Limb (tissue), 2 donors: ENCODE data around the gene TSPY1.
"Not testable (repeated sequence)": the region's sequence is repeated elsewhere in the genome, so short reads cannot be mapped to it uniquely, and the experiment has no call there.

Experiments
- DNase-seq, 2 donors: peaks; one replicate each; pipeline ENCODE4 v3.0.0-alpha.2; 2016; ENCODE audit errors: extremely low spot score in 2 of 2

Gene TSPY1

GRCh38 chrY:9466655-9467054 lies at the start of gene TSPY1:
TSPY1 (plus strand) TSS chrY:9466955; CDS start chrY:9467001, 46 bp downstream.
- DNase-seq, result not testable (repeated sequence)

- DNase-seq, result not testable (repeated sequence)
Measured at GRCh38 chrY:9486967-9487366, 20.2 kb downstream of the TSPY1 start, which contains the start of gene TSPY9. TSPY9 (plus strand) TSS chrY:9487267; CDS start chrY:9487313, 46 bp downstream.

GRCh38 chrY:9504396-9504795 lies 37.6 kb downstream of the TSPY1 start:
- DNase-seq, result not testable (repeated sequence)

- DNase-seq, result not testable (repeated sequence)
Measured at GRCh38 chrY:9516287-9516686, 49.5 kb downstream of the TSPY1 start.
